Esophagus mucosa (tissue), 1 donor: ENCODE data around the gene RRP36. TPM values are rescaled to one million over a fixed set of nuclear protein-coding genes. Genes with fewer than 3 reads are reported as not detected.

Source experiments
- ATAC-seq: fragments of 200-7000 bp; cut with Tn5 transposase; one replicate; pipeline ENCODE4 v1.9.1; 2020
- total RNA-seq: library from RNA; stranded (reverse); gene quantifications from one replicate; pipeline ENCODE4 v1.2.4, GENCODE V29; 2023
- donor health status: DM: yes; HTN: yes; CAD: no.

Gene RRP36
- total RNA-seq, 1 donor from 2014 or later, result 48.3 TPM

DNA sequence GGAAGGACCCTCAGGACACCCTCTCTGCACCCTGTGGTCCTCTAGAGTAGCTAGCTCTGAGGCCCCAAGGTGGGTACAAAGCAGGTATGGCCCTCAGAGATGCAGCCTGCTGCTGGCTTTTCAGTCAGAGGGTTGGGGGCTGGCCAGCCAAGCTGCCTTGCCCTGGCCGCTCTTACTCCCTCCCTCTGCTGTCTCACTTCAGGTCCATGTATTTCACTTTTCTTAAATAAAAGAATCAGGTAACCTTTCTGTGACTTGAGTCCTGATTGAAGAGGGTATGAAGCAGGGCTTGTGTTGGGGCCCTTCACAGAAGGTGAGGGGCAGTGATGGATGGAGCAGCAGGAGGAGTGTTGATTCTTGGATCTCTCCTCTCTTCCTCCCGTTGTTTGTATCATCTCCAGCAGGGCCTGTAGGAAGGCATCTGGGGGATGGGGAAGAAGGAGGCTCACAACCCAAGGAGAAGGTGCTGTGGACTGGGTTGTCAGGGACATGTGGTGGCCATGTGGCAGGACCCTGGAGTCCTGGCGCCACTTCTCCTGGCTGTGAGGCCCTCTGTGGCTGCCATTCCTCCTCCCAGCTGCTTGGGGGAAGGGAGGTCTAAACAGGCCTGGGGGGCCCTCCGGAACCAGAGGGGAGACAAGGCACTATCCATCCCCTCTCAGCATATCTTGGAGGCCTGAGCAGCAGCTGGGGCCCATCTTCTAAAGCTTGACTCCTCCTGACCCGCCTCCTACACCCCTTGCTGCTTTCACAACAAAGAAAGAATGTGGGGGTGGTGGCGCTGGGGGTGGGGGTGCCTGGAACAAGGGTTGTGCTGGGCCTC is 53.6 kb downstream of the RRP36 start:
- ATAC-seq, result no peak

GRCh38 chr6:43075670-43076463 is 54.4 kb downstream of the RRP36 start, which contains the start of gene PTK7:
PTK7 (plus strand) TSS chr6:43076314; CDS start chr6:43076489, 175 bp downstream.
- ATAC-seq, result peak; percentile 57

- peak; percentile 41 for ATAC-seq
Observed at GRCh38 chr6:43076464-43077332, 55.3 kb downstream of the RRP36 start.

GRCh38 chr6:43077333-43077809 is 55.9 kb downstream of the RRP36 start:
- peak; percentile 45 for ATAC-seq

DNA sequence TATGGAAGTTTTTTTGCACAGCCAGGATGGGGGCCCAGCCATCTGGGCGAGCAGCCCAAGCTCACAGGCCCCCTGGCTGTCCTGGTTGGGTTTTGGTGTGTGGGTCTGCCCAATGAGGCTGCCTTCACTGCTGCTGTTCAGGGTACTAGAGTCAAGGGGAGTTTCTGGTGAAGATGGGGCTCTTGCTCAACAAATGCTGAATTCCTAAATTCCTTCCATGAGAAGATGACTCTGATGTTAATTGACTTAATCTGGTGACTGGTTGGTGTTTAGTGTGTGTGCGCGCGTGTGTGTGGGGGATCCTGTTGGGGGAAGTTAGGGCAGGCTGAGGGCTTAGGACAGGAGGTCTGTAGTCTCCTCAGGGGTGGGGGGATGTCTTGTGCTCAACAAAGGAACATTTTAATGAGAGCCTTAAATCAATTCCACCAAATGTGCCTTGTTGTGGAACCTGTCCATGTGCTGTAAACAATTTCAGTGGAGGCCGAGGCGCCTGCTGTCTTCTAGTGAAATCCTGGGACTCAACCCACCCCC is 56.6 kb downstream of the RRP36 start:
- ATAC-seq, result no peak

DNA sequence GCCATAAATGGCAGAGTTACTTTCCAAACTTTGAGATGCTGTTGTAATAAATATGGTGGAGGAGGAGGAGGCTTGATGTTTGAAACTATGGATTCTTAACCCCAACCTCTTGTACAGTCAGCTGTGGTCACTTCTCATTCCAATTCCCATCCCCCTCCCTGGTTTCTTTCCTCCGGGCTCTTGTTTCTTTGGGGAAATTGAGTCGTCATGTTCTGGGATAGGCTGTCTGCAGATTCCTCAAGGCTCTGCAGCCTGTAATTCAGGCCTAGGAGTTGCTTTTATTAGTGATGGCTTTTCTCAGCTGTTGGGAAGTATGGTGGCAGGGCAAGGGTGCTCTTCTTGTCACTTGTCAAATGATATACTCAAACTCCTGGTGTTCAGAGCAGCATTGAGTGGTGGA is 57.3 kb downstream of the RRP36 start:
- no peak for ATAC-seq

Other genes starting within 250 kb of the RRP36 start
- gene BICRAL, start 239.6 kb upstream of the RRP36 start, total RNA-seq, result 6.1 TPM
- gene RPL7L1, start 142.0 kb upstream of the RRP36 start, total RNA-seq, result 62.7 TPM
- gene PTCRA, start 105.6 kb upstream of the RRP36 start, total RNA-seq, result not detected
- 13.6 TPM for gene CNPY3, start 92.1 kb upstream of the RRP36 start, total RNA-seq
- gene GNMT, start 60.9 kb upstream of the RRP36 start, total RNA-seq, result not detected
- 19.4 TPM for gene PEX6, start 42.4 kb upstream of the RRP36 start, total RNA-seq
- gene PPP2R5D, start 37.1 kb upstream of the RRP36 start, total RNA-seq, result 21.2 TPM
- gene MEA1, start 7.7 kb upstream of the RRP36 start, total RNA-seq, result 46.1 TPM
- 32.6 TPM for gene KLHDC3, start 7.4 kb upstream of the RRP36 start, total RNA-seq
- gene CUL7, start 32.2 kb downstream of the RRP36 start, total RNA-seq, result 10.3 TPM
- 45.0 TPM for gene MRPL2, start 37.8 kb downstream of the RRP36 start, total RNA-seq
- gene KLC4, start 38.0 kb downstream of the RRP36 start, total RNA-seq, result 7.5 TPM
- gene PTK7, start 54.7 kb downstream of the RRP36 start, total RNA-seq, result 37.3 TPM
- 19.3 TPM for gene SRF, start 149.6 kb downstream of the RRP36 start, total RNA-seq
- 23.6 TPM for gene CUL9, start 160.6 kb downstream of the RRP36 start, total RNA-seq
- 40.2 TPM for gene DNPH1, start 207.9 kb downstream of the RRP36 start, total RNA-seq
- gene TTBK1, start 221.9 kb downstream of the RRP36 start, total RNA-seq, result not detected